ENCODE data around the gene PFN4. TPM values are rescaled to one million over a fixed set of nuclear protein-coding genes. Genes with fewer than 3 reads are reported as not detected.

Gene PFN4, protein sequence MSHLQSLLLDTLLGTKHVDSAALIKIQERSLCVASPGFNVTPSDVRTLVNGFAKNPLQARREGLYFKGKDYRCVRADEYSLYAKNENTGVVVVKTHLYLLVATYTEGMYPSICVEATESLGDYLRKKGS
- total RNA-seq (ENCODE audit: low replicate concordance) = 0.45 and 1.7 TPM in 2 replicates

DNA sequence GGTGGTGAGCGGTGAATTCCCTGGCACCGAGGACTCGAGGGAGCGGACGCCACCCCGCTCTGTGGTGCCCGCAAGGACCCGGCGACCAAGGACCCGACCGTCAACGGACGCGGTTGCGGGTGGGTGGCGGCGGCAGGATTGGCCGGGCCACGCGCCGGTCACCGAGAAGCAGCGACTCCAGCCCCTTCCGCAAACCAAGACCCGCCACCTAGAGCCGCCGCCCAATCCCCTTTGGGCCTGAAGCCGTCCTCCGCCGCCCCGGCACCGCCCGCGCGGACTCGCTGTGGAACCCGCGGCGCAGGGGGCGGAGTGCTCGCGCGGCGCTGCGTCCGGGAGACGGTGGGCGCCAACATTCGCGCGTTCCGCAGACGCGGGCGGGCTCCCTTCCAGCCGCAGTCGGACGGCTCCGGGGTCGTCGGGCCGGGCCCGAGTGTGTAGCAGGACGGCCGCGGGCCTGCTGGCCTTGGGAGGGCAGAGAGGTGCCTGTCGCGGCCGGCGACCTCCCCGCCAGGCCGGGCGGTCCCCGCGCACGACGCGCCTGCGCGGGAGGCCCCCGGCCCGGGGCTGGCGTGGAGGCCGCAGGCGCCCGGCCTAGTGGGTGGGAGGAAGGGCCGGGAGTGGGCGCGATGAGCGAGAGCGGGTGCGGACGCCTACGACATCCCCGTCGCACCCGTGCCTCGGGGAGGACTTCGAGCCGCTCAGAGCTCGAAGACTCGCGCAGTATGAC is at the start of gene PFN4, which contains the start of gene FAM228B:
Gene PFN4 (minus strand): TSS at position 140 of the 727 bp plus-strand sequence. CDS start 799 bp downstream, outside the sequence.
Gene FAM228B (plus strand): TSS at position 275 of the 727 bp plus-strand sequence. CDS start 893 bp downstream, outside the sequence.
- peak within 1 kb of the TSS; percentile 83 for H3K4me3 ChIP-seq (ENCODE audit: low read depth, low read length)
- peak; percentile 76 for DNase-seq (ENCODE audit: low read depth)
- TF ChIP-seq, protein P1, sequence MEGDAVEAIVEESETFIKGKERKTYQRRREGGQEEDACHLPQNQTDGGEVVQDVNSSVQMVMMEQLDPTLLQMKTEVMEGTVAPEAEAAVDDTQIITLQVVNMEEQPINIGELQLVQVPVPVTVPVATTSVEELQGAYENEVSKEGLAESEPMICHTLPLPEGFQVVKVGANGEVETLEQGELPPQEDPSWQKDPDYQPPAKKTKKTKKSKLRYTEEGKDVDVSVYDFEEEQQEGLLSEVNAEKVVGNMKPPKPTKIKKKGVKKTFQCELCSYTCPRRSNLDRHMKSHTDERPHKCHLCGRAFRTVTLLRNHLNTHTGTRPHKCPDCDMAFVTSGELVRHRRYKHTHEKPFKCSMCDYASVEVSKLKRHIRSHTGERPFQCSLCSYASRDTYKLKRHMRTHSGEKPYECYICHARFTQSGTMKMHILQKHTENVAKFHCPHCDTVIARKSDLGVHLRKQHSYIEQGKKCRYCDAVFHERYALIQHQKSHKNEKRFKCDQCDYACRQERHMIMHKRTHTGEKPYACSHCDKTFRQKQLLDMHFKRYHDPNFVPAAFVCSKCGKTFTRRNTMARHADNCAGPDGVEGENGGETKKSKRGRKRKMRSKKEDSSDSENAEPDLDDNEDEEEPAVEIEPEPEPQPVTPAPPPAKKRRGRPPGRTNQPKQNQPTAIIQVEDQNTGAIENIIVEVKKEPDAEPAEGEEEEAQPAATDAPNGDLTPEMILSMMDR (IDR thresholded peaks at IDR 0.05; ENCODE audit: insufficient read depth, low read length) = no peak

DNA sequence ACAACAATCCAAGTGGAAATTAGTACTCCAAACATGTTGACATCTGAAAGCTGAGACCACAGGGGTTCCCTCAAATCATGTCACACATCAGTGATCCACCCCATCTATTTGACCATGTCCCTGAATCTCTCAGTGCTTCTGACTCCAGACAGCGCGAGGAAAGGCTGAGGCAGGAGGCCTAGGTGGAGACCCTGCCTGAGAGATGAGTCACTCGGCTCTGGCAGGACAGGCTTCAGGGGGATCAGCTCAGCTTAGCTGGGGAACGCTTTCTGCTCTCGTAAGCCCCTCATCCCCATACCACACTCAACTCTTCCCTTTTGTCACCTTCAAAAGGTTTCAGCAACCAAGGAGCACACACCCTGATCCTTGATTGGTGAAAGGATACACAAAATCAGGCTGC is 45.9 kb upstream of the PFN4 start:
- TF ChIP-seq, protein P1 (IDR thresholded peaks at IDR 0.05; ENCODE audit: insufficient read depth, low read length) = no peak
- H3K4me3 ChIP-seq (ENCODE audit: low read depth, low read length) = no peak overlapping the region
- no peak for DNase-seq (ENCODE audit: low read depth)

DNA sequence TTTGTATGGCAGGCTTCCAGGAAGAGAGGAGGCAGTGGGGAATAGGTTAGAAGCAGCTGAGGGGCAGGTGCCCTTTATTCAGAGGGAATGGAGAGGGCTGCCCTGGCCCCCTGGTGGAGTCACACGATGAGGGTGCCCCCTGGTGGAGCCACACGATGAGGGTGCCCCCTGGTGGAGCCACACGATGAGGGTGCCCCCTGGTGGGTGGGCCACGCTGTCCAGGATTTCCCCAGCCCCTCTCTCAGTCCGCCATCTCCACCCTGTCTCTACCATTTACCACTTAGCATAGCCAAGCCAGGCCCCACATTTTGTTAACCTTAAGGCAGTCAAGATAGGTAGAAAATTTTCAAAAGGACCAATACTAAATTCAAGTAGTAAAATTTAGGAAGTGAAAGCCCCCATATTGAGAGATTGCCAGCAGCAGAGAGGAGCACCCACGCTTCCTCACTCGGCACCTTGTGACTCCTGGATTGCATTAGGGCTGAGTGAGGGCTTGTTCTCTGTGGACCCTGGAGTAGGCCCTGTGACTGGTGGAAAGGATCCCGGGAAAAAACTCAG is 41.4 kb upstream of the PFN4 start:
- DNase-seq (ENCODE audit: low read depth) = peak; percentile 10
- no peak overlapping the region for H3K4me3 ChIP-seq (ENCODE audit: low read depth, low read length)
- TF ChIP-seq, protein P1 (IDR thresholded peaks at IDR 0.05; ENCODE audit: insufficient read depth, low read length) = peak; percentile 60

DNA sequence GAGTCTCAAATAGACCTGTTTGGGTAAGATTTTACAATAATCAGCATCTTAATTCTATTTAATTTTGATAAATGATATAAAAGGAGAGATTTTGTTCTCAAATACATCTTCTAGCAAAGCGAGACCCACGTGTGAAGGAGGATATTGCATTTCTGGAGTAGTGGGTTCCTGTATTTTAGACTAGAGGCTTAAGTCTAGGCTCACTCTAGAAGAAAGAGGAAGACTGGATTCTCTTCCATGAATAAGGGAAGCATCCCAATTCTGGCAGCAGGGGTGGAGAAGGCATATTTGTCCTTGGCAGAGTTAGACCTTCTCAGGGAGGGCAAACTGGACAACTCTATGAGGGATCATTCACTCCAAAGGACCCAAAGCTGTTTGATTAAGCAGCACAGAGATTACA is 40.5 kb upstream of the PFN4 start:
- no peak overlapping the region for H3K4me3 ChIP-seq (ENCODE audit: low read depth, low read length)
- no peak for DNase-seq (ENCODE audit: low read depth)
- TF ChIP-seq, protein P1 (IDR thresholded peaks at IDR 0.05; ENCODE audit: insufficient read depth, low read length) = no peak

DNA sequence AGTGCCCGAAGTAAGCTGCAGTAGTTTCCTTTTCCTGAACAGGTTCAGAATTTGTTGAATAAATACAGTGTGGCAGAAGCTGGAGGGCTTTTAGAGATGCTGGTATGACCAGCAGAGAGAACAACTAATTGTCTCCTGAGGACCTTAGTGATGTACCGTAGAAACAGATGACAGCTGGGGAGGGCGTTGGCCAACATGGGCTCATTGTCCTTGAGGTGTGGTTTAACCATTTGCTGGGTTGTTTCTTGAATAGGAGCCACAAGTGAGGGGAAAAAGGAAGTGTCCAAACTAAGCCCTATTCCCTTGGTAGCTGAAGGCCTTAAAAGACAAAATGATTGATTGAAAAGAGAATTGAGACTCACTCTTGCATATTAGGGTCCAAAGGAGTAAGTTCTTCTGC is 40.1 kb upstream of the PFN4 start:
- no peak overlapping the region for H3K4me3 ChIP-seq (ENCODE audit: low read depth, low read length)
- DNase-seq (ENCODE audit: low read depth) = no peak
- TF ChIP-seq, protein P1 (IDR thresholded peaks at IDR 0.05; ENCODE audit: insufficient read depth, low read length) = no peak

DNA sequence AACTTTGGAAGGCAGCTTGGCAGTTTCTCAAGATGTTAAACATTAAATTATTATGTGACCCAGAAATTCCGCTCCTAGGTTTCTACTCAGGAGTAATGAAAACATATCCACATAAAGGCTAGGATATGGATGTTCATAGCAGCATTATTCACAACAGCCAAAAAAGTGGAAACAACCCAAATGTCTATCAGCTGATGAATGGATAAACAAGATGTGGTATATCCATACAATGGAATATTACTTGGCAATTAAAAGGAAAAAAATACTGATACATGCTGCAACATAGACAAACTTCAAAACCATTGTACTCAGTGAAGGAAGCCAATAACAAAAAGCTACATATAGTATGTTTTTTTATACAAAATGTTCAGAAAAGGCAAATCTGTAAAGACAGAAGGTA is 39.4 kb upstream of the PFN4 start:
- H3K4me3 ChIP-seq (ENCODE audit: low read depth, low read length) = no peak overlapping the region
- DNase-seq (ENCODE audit: low read depth) = no peak
- TF ChIP-seq, protein P1 (IDR thresholded peaks at IDR 0.05; ENCODE audit: insufficient read depth, low read length) = no peak
